ENCODE measurements around the gene CAPZB.

DNA sequence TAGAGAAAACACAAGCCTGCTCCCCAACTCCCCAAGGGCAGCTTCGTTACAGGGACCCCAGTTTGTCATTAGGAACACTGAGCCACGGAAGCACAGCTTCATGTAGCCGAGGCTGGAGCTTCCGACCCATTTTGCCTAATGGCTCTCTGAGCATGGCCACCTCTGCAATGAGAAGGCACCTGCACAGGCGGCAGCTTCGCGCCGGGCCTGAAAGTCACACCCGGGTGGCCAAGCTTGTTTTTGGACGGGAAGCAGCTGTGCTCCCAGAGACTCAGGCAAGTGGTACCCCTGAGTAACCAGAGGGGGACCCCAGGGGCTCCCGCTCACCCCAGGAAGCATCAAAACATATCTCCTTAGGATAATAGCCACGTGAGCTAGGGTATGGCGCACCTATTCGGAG lies 92.3 kb downstream of the CAPZB start:
- TF ChIP-seq, protein P1, sequence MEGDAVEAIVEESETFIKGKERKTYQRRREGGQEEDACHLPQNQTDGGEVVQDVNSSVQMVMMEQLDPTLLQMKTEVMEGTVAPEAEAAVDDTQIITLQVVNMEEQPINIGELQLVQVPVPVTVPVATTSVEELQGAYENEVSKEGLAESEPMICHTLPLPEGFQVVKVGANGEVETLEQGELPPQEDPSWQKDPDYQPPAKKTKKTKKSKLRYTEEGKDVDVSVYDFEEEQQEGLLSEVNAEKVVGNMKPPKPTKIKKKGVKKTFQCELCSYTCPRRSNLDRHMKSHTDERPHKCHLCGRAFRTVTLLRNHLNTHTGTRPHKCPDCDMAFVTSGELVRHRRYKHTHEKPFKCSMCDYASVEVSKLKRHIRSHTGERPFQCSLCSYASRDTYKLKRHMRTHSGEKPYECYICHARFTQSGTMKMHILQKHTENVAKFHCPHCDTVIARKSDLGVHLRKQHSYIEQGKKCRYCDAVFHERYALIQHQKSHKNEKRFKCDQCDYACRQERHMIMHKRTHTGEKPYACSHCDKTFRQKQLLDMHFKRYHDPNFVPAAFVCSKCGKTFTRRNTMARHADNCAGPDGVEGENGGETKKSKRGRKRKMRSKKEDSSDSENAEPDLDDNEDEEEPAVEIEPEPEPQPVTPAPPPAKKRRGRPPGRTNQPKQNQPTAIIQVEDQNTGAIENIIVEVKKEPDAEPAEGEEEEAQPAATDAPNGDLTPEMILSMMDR (conservative IDR thresholded peaks at IDR 0.05 in 1 of 2, IDR thresholded peaks at IDR 0.05 in 1 of 2; ENCODE audit: extremely low read depth in 1 of 2, insufficient read depth in 1 of 2, low read depth in 1 of 2, low read length in 2 of 2): no peak
- no peak for TF ChIP-seq EZH2 (IDR thresholded peaks at IDR 0.05; ENCODE audit: borderline replicate concordance, low read length)

Measured in mammary epithelial cell (primary cell).